HEK293 (cell line): ENCODE measurements around the gene PLCL2.

Experiments
- CTCF ChIA-PET: fragments of 350-600 bp; formaldehyde crosslinking; extraction: SDS; loops from one replicate; lab custom pipeline; 2021; ENCODE audit warnings: antibody characterized with exemption; lab: Yijun Ruan, JAX
- POLR2A ChIA-PET: fragments of 300-600 bp; formaldehyde crosslinking; extraction: SDS; loops from one replicate; lab custom pipeline; 2020; ENCODE audit warnings: antibody characterized with exemption, inconsistent platforms; lab: Yijun Ruan, JAX
- H3K27ac ChIP-seq: fragments of 200-500 bp; sonication (Bioruptor generic); 2 replicates; pipeline ENCODE4 v1.5.1; 2014; ENCODE audit warnings: low read depth, low read length, control low read depth, inconsistent platforms; ENCODE audit errors: extremely low read depth
- H3K36me3 ChIP-seq, 2 experiments: fragments of 200-500 bp in 1 of 2; sonication (Bioruptor generic) in 1 of 2; 1 replicate in 1 of 2; 2 replicates in 1 of 2; pipeline ENCODE4 v1.5.1; 2014 to 2017; ENCODE audit warnings: inconsistent platforms in 2 of 2, low read length in 2 of 2; ENCODE audit not compliant: control insufficient read depth in 2 of 2, insufficient read depth in 1 of 2
- H3K4me1 ChIP-seq: fragments of 200-500 bp; sonication (Bioruptor generic); 2 replicates; pipeline ENCODE4 v1.5.1; 2014; ENCODE audit warnings: mild to moderate bottlenecking, low read length, inconsistent platforms; ENCODE audit not compliant: control insufficient read depth, insufficient read depth
- H3K4me3 ChIP-seq: 2 replicates; pipeline ENCODE4 v1.5.1; 2011; ENCODE audit warnings: low read depth, mild to moderate bottlenecking, control low read depth, low read length, moderate library complexity
- H3K9me3 ChIP-seq: fragments of 200-500 bp; sonication (Bioruptor generic); 2 replicates; pipeline ENCODE4 v1.5.1; 2014; ENCODE audit warnings: low read depth, low read length, inconsistent platforms; ENCODE audit not compliant: control insufficient read depth, insufficient read depth
- AEBP2 ChIP-seq: fragments of 450-650 bp; formaldehyde crosslinking; IDR thresholded peaks from 2 replicates; pipeline ENCODE4 v1.5.1; 2016; ENCODE audit warnings: missing biosample characterization, missing genetic modification characterization, borderline replicate concordance
- ELK4 ChIP-seq: IDR thresholded peaks from 2 replicates; pipeline ENCODE4 v1.6.1; 2011; ENCODE audit warnings: mild to moderate bottlenecking, low read depth, low read length, borderline replicate concordance
- OVOL3 ChIP-seq: fragments of 450-650 bp; formaldehyde crosslinking; IDR thresholded peaks from 2 replicates; pipeline ENCODE4 v1.5.1; 2016; ENCODE audit warnings: missing biosample characterization, missing genetic modification characterization
- PRDM1 ChIP-seq: fragments of 450-650 bp; formaldehyde crosslinking; IDR thresholded peaks from 2 replicates; pipeline ENCODE4; 2016; ENCODE audit warnings: missing biosample characterization, missing genetic modification characterization
- REST ChIP-seq: fragments of 450-650 bp; formaldehyde crosslinking; IDR thresholded peaks from 2 replicates; pipeline ENCODE4 v1.5.1; 2016; ENCODE audit warnings: missing biosample characterization, missing genetic modification characterization
- ZBTB11 ChIP-seq: fragments of 450-650 bp; formaldehyde crosslinking; conservative IDR thresholded peaks from 2 replicates; pipeline ENCODE4 v1.5.1; 2016; ENCODE audit warnings: low read depth, missing biosample characterization, missing genetic modification characterization
- ZBTB21 ChIP-seq: fragments of 450-650 bp; formaldehyde crosslinking; IDR thresholded peaks from 2 replicates; pipeline ENCODE4 v1.5.1; 2017; ENCODE audit warnings: missing biosample characterization, missing genetic modification characterization
- ZFHX2 ChIP-seq: fragments of 450-650 bp; formaldehyde crosslinking; conservative IDR thresholded peaks from 2 replicates; pipeline ENCODE4 v1.5.1; 2016; ENCODE audit warnings: missing biosample characterization, missing genetic modification characterization
- ZNF214 ChIP-seq: fragments of 450-650 bp; formaldehyde crosslinking; IDR thresholded peaks from 2 replicates; pipeline ENCODE4 v1.5.1; 2017; ENCODE audit warnings: missing biosample characterization, mild to moderate bottlenecking, missing genetic modification characterization, borderline replicate concordance
- ZNF311 ChIP-seq: fragments of 450-650 bp; formaldehyde crosslinking; IDR thresholded peaks from 2 replicates; pipeline ENCODE4 v1.5.1; 2017; ENCODE audit warnings: missing biosample characterization, missing genetic modification characterization, borderline replicate concordance
- ZNF335 ChIP-seq: fragments of 450-650 bp; formaldehyde crosslinking; conservative IDR thresholded peaks from 2 replicates; pipeline ENCODE4 v1.5.1; 2016; ENCODE audit warnings: missing biosample characterization, missing genetic modification characterization
- ZNF48 ChIP-seq: fragments of 450-650 bp; formaldehyde crosslinking; IDR thresholded peaks from 2 replicates; pipeline ENCODE4 v1.5.1; 2016; ENCODE audit warnings: missing biosample characterization, missing genetic modification characterization
- ZNF488 ChIP-seq: fragments of 450-650 bp; formaldehyde crosslinking; IDR thresholded peaks from 2 replicates; pipeline ENCODE4 v1.5.1; 2016; ENCODE audit warnings: missing biosample characterization, missing genetic modification characterization
- ZNF660 ChIP-seq: fragments of 450-650 bp; IDR thresholded peaks from 2 replicates; pipeline ENCODE4 v1.5.1; 2018; ENCODE audit warnings: missing biosample characterization, mild to moderate bottlenecking, missing genetic modification characterization
- ZNF777 ChIP-seq: fragments of 450-650 bp; formaldehyde crosslinking; IDR thresholded peaks from 2 replicates; pipeline ENCODE4 v1.5.1; 2017; ENCODE audit warnings: missing biosample characterization, missing genetic modification characterization, borderline replicate concordance
- ZNF785 ChIP-seq: fragments of 450-650 bp; formaldehyde crosslinking; IDR thresholded peaks from 2 replicates; pipeline ENCODE4 v1.5.1; 2016; ENCODE audit warnings: missing biosample characterization, missing genetic modification characterization
- ZSCAN16 ChIP-seq: fragments of 450-650 bp; formaldehyde crosslinking; IDR thresholded peaks from 2 replicates; pipeline ENCODE4 v1.5.1; 2016; ENCODE audit warnings: missing biosample characterization, missing genetic modification characterization
- ZSCAN5A ChIP-seq: fragments of 450-650 bp; formaldehyde crosslinking; IDR thresholded peaks from 2 replicates; pipeline ENCODE4 v1.5.1; 2016; ENCODE audit warnings: missing biosample characterization, missing genetic modification characterization

The PLCL2 gene

GRCh38 chr3:17007284-17007683, 122.5 kb downstream of the PLCL2 start:
- CTCF ChIA-PET: interaction anchor here (0.9 kb wide), 1 partner anchor 439 kb away, joined by 3 read pairs; no protein-coding TSS in a partner anchor
- Histone ChIP-seq H3K4me3 (no peak overlapping the region), H3K36me3 (peaks cover 0 to 5% of the 10 kb centered on the region in 2 experiments; a peak in 1 of 3 replicates), H3K27ac (no peak overlapping the region), H3K4me1 (no peaks in the 10 kb centered on the region), H3K9me3 (no peaks in the 10 kb centered on the region)
- POLR2A ChIA-PET: no interaction called here
- TF ChIP-seq ZNF214 (no peak), ZSCAN16 (tag by site-specific recombination) (no peak), ZNF335 (tag by site-specific recombination) (no peak)

- peaks cover 0 to 5% of the 10 kb centered on the region in 2 experiments; a peak in 1 of 3 replicates for H3K36me3 ChIP-seq
- POLR2A ChIA-PET: no interaction called here
- no peaks in the 10 kb centered on the region for H3K9me3 ChIP-seq
- CTCF ChIA-PET: no interaction called here
- H3K4me3 ChIP-seq: no peak overlapping the region
- H3K4me1 ChIP-seq: 0 out of 2 replicates have a peak, but pooled peaks cover 2% of the 10 kb centered on the region
- TF ChIP-seq ZNF311 (no peak), ZFHX2 (no peak), AEBP2 (tag by site-specific recombination) (no peak), ZNF48 (tag by site-specific recombination) (no peak), OVOL3 (no peak), ZSCAN5A (no peak), REST (no peak), ZBTB11 (tag by site-specific recombination) (no peak), ZBTB21 (tag by site-specific recombination) (no peak), ELK4 (no peak), ZNF785 (tag by site-specific recombination) (no peak), PRDM1 (tag by site-specific recombination) (no peak), ZNF777 (tag by site-specific recombination) (no peak), ZNF660 (tag by site-specific recombination) (no peak), ZNF488 (tag by site-specific recombination) (no peak)
- H3K27ac ChIP-seq: no peak overlapping the region
Observed at GRCh38 chr3:17009826-17010225, 125.1 kb downstream of the PLCL2 start.
